H1 (cell line): ENCODE results near the gene DCTD. TPM values are rescaled to one million over a fixed set of nuclear protein-coding genes. Genes with fewer than 3 reads are reported as not detected.

Experiments
- CTCF ChIA-PET: fragments of 300-600 bp; sonication (Branson Sonifier 250); formaldehyde crosslinking; loops from one replicate; lab custom pipeline; 2021; ENCODE audit not compliant: partially characterized antibody; lab: Charles Lee
- POLR2A ChIA-PET: fragments of 300-600 bp; sonication (Branson Sonifier 250); formaldehyde crosslinking; loops from one replicate; lab custom pipeline; 2021; ENCODE audit warnings: inconsistent platforms; ENCODE audit not compliant: partially characterized antibody; lab: Charles Lee
- DNase-seq, 2 experiments: peaks; one replicate each; pipeline versions ENCODE4 v3.0.0 to v3.0.0-alpha.2; 2010 to 2022; ENCODE audit warnings: low spot score in 2 of 2, low read depth in 1 of 2, mixed read lengths in 1 of 2
- FAIRE-seq: peaks from 2 replicates; lab custom pipeline; 2011; peaks lifted over from hg19 to GRCh38; lab: Jason Lieb, UNC
- H2AFZ ChIP-seq: 2 replicates; pipeline ENCODE4 v1.8.1; 2012; ENCODE audit warnings: low read length, inconsistent platforms
- H2AK5ac ChIP-seq: 2 replicates; pipeline ENCODE4 v1.6.1; 2013; ENCODE audit warnings: low read depth, low read length
- H2BK120ac ChIP-seq: replicated peaks from 2 replicates; pipeline ENCODE3; 2013; ENCODE audit warnings: low read depth, low read length, inconsistent platforms
- H2BK12ac ChIP-seq: 2 replicates; pipeline ENCODE4 v1.6.1; 2013; ENCODE audit warnings: low read depth, low read length
- H2BK15ac ChIP-seq: 2 replicates; pipeline ENCODE4 v1.6.1; 2013; ENCODE audit warnings: low read length
- H2BK20ac ChIP-seq: 2 replicates; pipeline ENCODE4 v1.6.1; 2013; ENCODE audit warnings: low read length
- H2BK5ac ChIP-seq: 2 replicates; pipeline ENCODE4 v1.6.1; 2013; ENCODE audit warnings: low read depth, low read length
- H3K14ac ChIP-seq: 2 replicates; pipeline ENCODE4 v1.6.1; 2013; ENCODE audit warnings: inconsistent platforms; ENCODE audit not compliant: insufficient read length
- H3K18ac ChIP-seq: 2 replicates; pipeline ENCODE4 v1.6.1; 2013; ENCODE audit warnings: low read length; ENCODE audit errors: extremely low read depth
- H3K23ac ChIP-seq: 2 replicates; pipeline ENCODE4 v1.6.1; 2013; ENCODE audit warnings: inconsistent platforms; ENCODE audit not compliant: insufficient read length
- H3K23me2 ChIP-seq: 2 replicates; pipeline ENCODE4 v1.6.1; 2013; ENCODE audit warnings: low read depth, low read length
- H3K27ac ChIP-seq: 2 replicates; pipeline ENCODE4 v1.6.1; 2011; ENCODE audit warnings: low read depth, low read length, inconsistent platforms
- H3K27me3 ChIP-seq, 4 experiments: replicated peaks in 1 of 4; 1 replicate in 1 of 4; 2 replicates in 3 of 4; pipeline versions ENCODE4 v1.6.1 to v1.8.1; 2011 to 2013; ENCODE audit warnings: low read length in 3 of 4, mild to moderate bottlenecking in 3 of 4, inconsistent platforms in 2 of 4, mixed read lengths in 2 of 4, moderate library complexity in 1 of 4; ENCODE audit not compliant: control insufficient read depth in 3 of 4, insufficient read depth in 3 of 4; ENCODE audit errors: extremely low read depth in 1 of 4
- H3K36me3 ChIP-seq, 4 experiments: 2 replicates each; pipeline versions ENCODE4 v1.6.1 to v1.8.1; 2011 to 2013; ENCODE audit warnings: mild to moderate bottlenecking in 4 of 4, low read length in 3 of 4, moderate library complexity in 2 of 4, control low read depth in 1 of 4, inconsistent platforms in 1 of 4; ENCODE audit not compliant: insufficient read depth in 4 of 4, control insufficient read depth in 2 of 4
- H3K4ac ChIP-seq: replicated peaks from 2 replicates; pipeline ENCODE3; 2013; ENCODE audit warnings: low read length, low read depth, mixed read lengths, inconsistent platforms; ENCODE audit not compliant: insufficient read length
- H3K4me1 ChIP-seq, 4 experiments: replicated peaks in 1 of 4; 1 replicate in 1 of 4; 2 replicates in 3 of 4; pipeline versions ENCODE4 v1.6.1 to v1.8.1; 2011 to 2013; ENCODE audit warnings: low read length in 3 of 4, inconsistent platforms in 2 of 4, mixed read lengths in 1 of 4; ENCODE audit not compliant: insufficient read depth in 4 of 4, control insufficient read depth in 3 of 4
- H3K4me2 ChIP-seq, 2 experiments: 2 replicates each; pipeline versions ENCODE4 v1.6.1 to v1.8.1; 2011 to 2013; ENCODE audit warnings: low read depth in 2 of 2, low read length in 2 of 2, control low read depth in 1 of 2, inconsistent platforms in 1 of 2, mild to moderate bottlenecking in 1 of 2; ENCODE audit not compliant: insufficient read depth in 1 of 2
- H3K4me3 ChIP-seq, 4 experiments: fragments of 200-600, 300-600 bp in 1 of 4; sonication (generic), shearing (Covaris generic), sonication (Bioruptor Twin) in 1 of 4; 2 replicates each; pipeline versions ENCODE4 v1.5.1 to v1.8.1; 2011 to 2016; ENCODE audit warnings: low read length in 4 of 4, low read depth in 3 of 4, control low read depth in 2 of 4, inconsistent platforms in 2 of 4, mild to moderate bottlenecking in 2 of 4, mixed read lengths in 1 of 4, moderate library complexity in 1 of 4; ENCODE audit not compliant: insufficient read depth in 2 of 4; ENCODE audit errors: extremely low read depth in 1 of 4
- H3K56ac ChIP-seq: replicated peaks from 2 replicates; pipeline ENCODE3; 2013; ENCODE audit warnings: low read depth, mild to moderate bottlenecking, mixed read lengths, low read length, inconsistent platforms; ENCODE audit not compliant: insufficient read length
- H3K79me1 ChIP-seq: 2 replicates; pipeline ENCODE4 v1.6.1; 2013; ENCODE audit warnings: low read depth, low read length, control low read depth
- H3K79me2 ChIP-seq, 2 experiments: 2 replicates each; pipeline versions ENCODE4 v1.6.1 to v1.8.1; 2012 to 2013; ENCODE audit warnings: low read length in 2 of 2, mild to moderate bottlenecking in 2 of 2, inconsistent platforms in 1 of 2; ENCODE audit not compliant: insufficient read depth in 2 of 2, control insufficient read depth in 1 of 2
- H3K9ac ChIP-seq, 4 experiments: replicated peaks in 1 of 4; 1 replicate in 1 of 4; 2 replicates in 3 of 4; pipeline versions ENCODE4 v1.6.1 to v1.8.1; 2011 to 2013; ENCODE audit warnings: low read depth in 3 of 4, low read length in 3 of 4, control low read depth in 2 of 4, mild to moderate bottlenecking in 2 of 4, moderate library complexity in 2 of 4, inconsistent platforms in 1 of 4; ENCODE audit errors: extremely low read depth in 1 of 4
- H3K9me3 ChIP-seq, 2 experiments: 2 replicates each; pipeline versions ENCODE4 v1.6.1 to v1.8.1; 2012 to 2013; ENCODE audit warnings: mild to moderate bottlenecking in 2 of 2, moderate library complexity in 2 of 2, control low read depth in 1 of 2, inconsistent platforms in 1 of 2, low read depth in 1 of 2, low read length in 1 of 2, mixed read lengths in 1 of 2; ENCODE audit not compliant: insufficient read depth in 2 of 2
- H4K20me1 ChIP-seq, 2 experiments: replicated peaks in 1 of 2; 2 replicates each; pipeline versions ENCODE3 to v1.8.1; 2011 to 2013; ENCODE audit warnings: inconsistent platforms in 2 of 2, low read length in 2 of 2, mild to moderate bottlenecking in 1 of 2; ENCODE audit not compliant: insufficient read depth in 2 of 2, control insufficient read depth in 1 of 2
- H4K5ac ChIP-seq: 2 replicates; pipeline ENCODE4 v1.6.1; 2013; ENCODE audit warnings: low read length, low read depth, mixed read lengths, inconsistent platforms; ENCODE audit not compliant: insufficient read length
- H4K8ac ChIP-seq: 2 replicates; pipeline ENCODE4 v1.8.0; 2013; ENCODE audit warnings: mild to moderate bottlenecking, moderate library complexity, low read length, inconsistent platforms; ENCODE audit not compliant: insufficient read depth; ENCODE audit errors: extremely low read depth
- H4K91ac ChIP-seq: replicated peaks from 2 replicates; pipeline ENCODE3; 2013; ENCODE audit warnings: low read length, mixed read lengths, inconsistent platforms; ENCODE audit not compliant: insufficient read length
- ASH2L ChIP-seq: fragments of 200-600, 300-600 bp; sonication (generic); IDR thresholded peaks from one replicate; pipeline ENCODE4 v1.7.1; 2017; ENCODE audit warnings: low read length
- EP300 ChIP-seq, 2 experiments: IDR thresholded peaks; 1 replicate in 1 of 2; 2 replicates in 1 of 2; pipeline ENCODE4 v1.6.1; 2011 to 2012; ENCODE audit warnings: low read depth in 2 of 2, low read length in 2 of 2, mild to moderate bottlenecking in 2 of 2, borderline replicate concordance in 1 of 2, inconsistent platforms in 1 of 2, moderate library complexity in 1 of 2
- PHF8 ChIP-seq: fragments of 200-600 bp; sonication (generic); conservative IDR thresholded peaks from 2 replicates; pipeline ENCODE4 v1.7.1; 2012; ENCODE audit warnings: low read depth, mild to moderate bottlenecking, inconsistent platforms, low read length, moderate library complexity
- POLR2A ChIP-seq, 2 experiments: IDR thresholded peaks; 1 replicate in 1 of 2; 2 replicates in 1 of 2; pipeline ENCODE4 v1.6.1; 2011; ENCODE audit warnings: low read depth in 2 of 2, low read length in 2 of 2, mild to moderate bottlenecking in 2 of 2; ENCODE audit errors: control extremely low read depth in 1 of 2
- POLR2AphosphoS5 ChIP-seq: IDR thresholded peaks from 2 replicates; pipeline ENCODE4 v1.6.1; 2011; ENCODE audit warnings: low read depth, low read length
- TAF1 ChIP-seq: IDR thresholded peaks from 2 replicates; pipeline ENCODE4 v1.6.1; 2011; ENCODE audit warnings: mild to moderate bottlenecking, low read depth, low read length
- TEAD4 ChIP-seq: IDR thresholded peaks from 2 replicates; pipeline ENCODE4 v1.6.1; 2012; ENCODE audit warnings: low read depth, low read length, inconsistent platforms, mixed read lengths
- WGBS, 2 experiments: shearing (Covaris generic) in 1 of 2; methylation state at CpG; one replicate each; pipeline versions ENCODE4 v1.1.6 to v1.1.7; 2013 to 2015; ENCODE audit warnings: low lambda C conversion rate in 2 of 2, mixed read lengths in 2 of 2, inconsistent platforms in 1 of 2, low coverage in 1 of 2, missing lambda C conversion rate in 1 of 2; ENCODE audit not compliant: insufficient replicate concordance in 2 of 2, insufficient coverage in 1 of 2, insufficient read length in 1 of 2; ENCODE audit errors: extremely low coverage in 1 of 2, missing lambda C conversion rate in 1 of 2; 5-methylcytosine and 5-hydroxymethylcytosine counted together
- polyA plus RNA-seq, 7 experiments: library from polyadenylated mRNA; depleted of rRNA in 3 of 7; stranded (reverse) in 5 of 7; unstranded in 2 of 7; fragments of >200 nt in 5 of 7; fragments of 200-250 nt in 2 of 7; gene quantifications; 1 replicate in 5 of 7; 2 replicates in 1 of 7; 4 replicates in 1 of 7; pipeline versions ENCODE4 v1.2.1 to v1.2.3, GENCODE V29; 2011 to 2013; ENCODE audit warnings: missing spikeins in 2 of 7, mixed read lengths in 2 of 7
- total RNA-seq: library from RNA; stranded (reverse); fragmentation: NEBNext Ultra II Directional; extraction: Animal tissue kit (Norgen Biotek cat#: 25700); gene quantifications from 2 replicates; pipeline ENCODE4 v1.2.1, GENCODE V29; 2021

Gene DCTD
- total and polyA plus RNA-seq, 2 of the 8 experiments (the other 6 are each of a cell fraction or from before 2014, with no cell fraction given), result 60.2 to 69.5 TPM

DNA sequence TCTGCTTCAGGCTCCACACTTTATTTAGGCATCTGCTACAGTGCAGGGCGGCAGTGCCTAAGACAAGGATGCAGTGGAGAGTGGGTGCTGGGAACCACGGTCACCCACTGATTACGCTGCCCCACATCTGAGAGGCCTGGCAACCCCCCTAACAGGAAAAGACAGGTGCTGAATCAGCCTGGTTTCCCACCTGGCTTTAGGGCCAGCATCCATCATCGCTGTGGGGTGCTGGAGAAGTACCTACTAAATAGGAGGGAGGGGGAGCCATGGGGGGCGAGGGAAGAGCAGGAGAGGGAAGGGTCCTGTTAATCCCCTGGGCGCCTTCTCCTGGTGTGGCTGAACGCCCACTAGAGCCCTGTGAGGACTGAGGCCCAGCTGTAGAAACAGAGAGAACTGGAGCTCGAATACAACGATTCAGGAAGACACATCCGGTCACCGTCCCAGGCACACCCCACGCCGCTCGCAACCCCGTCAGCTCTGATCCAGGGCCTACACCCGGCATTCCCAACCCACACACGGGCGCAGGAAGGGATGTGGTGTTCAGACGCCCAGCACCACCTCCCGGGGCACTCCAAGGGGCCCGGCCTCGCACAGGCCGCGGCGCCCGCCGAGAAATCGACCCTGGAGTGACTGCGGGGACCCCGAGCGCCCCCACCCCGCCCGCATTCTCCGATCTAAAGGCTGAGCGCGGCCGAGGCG, 554 bp downstream of the DCTD start:
- no peak for FAIRE-seq
- H3K27ac ChIP-seq, result no peak overlapping the region; the same call in 1 of the 2 replicates
- TF ChIP-seq TEAD4 (no peak), PHF8 (peak; percentile 44; the same call in 1 of the 2 replicates), POLR2A (IDR thresholded peaks at IDR 0.05; ENCODE audit: control extremely low read depth in 1 of 2, low read depth in 2 of 2, low read length in 2 of 2) (peak in 1 of 2 experiments; percentile 68; a peak in 2 of 3 replicates), ASH2L (peak; percentile 3), EP300 (IDR thresholded peaks at IDR 0.05; ENCODE audit: borderline replicate concordance in 1 of 2, low read depth in 2 of 2, low read length in 2 of 2) (no peak), TAF1 (peak; percentile 49; the same call in 1 of the 2 replicates), POLR2AphosphoS5 (no peak)

More for the DNA sequence above, 554 bp downstream of the DCTD start:
- H3K79me1 ChIP-seq, result no peaks in the 10 kb centered on the region
- H3K79me2 ChIP-seq, result 0 out of 4 replicates have a peak, but pooled peaks cover 0 to 4% of the 10 kb centered on the region in 2 experiments
- H2AFZ ChIP-seq, result peak overlapping the region; percentile 75
- peak overlapping the region; percentile 39 to 86 (median 70); a peak in 6 of 7 replicates for H3K9ac ChIP-seq
- no peak overlapping the region for H2AK5ac ChIP-seq
- H3K36me3 ChIP-seq, result peaks cover 3 to 24% (median 13%) of the 10 kb centered on the region in 4 experiments; a peak in 7 of 8 replicates
- H3K23me2 ChIP-seq, result peaks cover 4% of the 10 kb centered on the region; the same call in 1 of the 2 replicates
- no peak overlapping the region for H3K14ac ChIP-seq
- H4K91ac ChIP-seq, result peak overlapping the region; percentile 78
- H3K27me3 ChIP-seq, result peaks cover 0 to 3% (median 0%) of the 10 kb centered on the region in 4 experiments; a peak in 3 of 7 replicates
- ChIA-PET POLR2A (interaction anchor here (1.2 to 1.3 kb wide), 2 partner anchors 9 to 21 kb away, joined by 3 read pairs; no protein-coding TSS in a partner anchor), CTCF (interaction anchor here (1.0 to 1.1 kb wide), 2 partner anchors 8 to 9 kb away, joined by 3 read pairs; no protein-coding TSS in a partner anchor)
- H2BK5ac ChIP-seq, result peak overlapping the region; percentile 92; the same call in 1 of the 2 replicates
- no peaks in the 10 kb centered on the region for H4K20me1 ChIP-seq
- peak in 1 of 2 experiments; percentile 72 for DNase-seq
- H3K23ac ChIP-seq, result no peak overlapping the region
- no peak overlapping the region for H2BK20ac ChIP-seq
- no peak overlapping the region; the same call in 1 of the 2 replicates for H3K18ac ChIP-seq
- no peak overlapping the region for H3K4ac ChIP-seq
- no peak overlapping the region for H2BK15ac ChIP-seq
- peak overlapping the region; percentile 68 to 95 for H3K4me2 ChIP-seq
- no peaks in the 10 kb centered on the region for H3K9me3 ChIP-seq
- peak overlapping the region; percentile 94 for H4K8ac ChIP-seq
- H2BK120ac ChIP-seq, result no peak overlapping the region
- peak overlapping the region; percentile 47 for H4K5ac ChIP-seq
- 18% methylated on average over 17 of the region's 38 CpGs; no CpG with 5 or more reads in 1 of the 2 experiments for WGBS, 2 experiments
- H2BK12ac ChIP-seq, result peak overlapping the region; percentile 39; the same call in 1 of the 2 replicates
- H3K4me3 ChIP-seq, result peak overlapping the region; percentile 42 to 74 (median 67)
- H3K4me1 ChIP-seq, result peaks cover 2 to 7% (median 4%) of the 10 kb centered on the region in 4 experiments; a peak in 6 of 7 replicates
- H3K56ac ChIP-seq, result no peak overlapping the region
